EH (cell line): Measurements from ENCODE around the gene OR2H1.
"Not testable (repeated sequence)": the region's sequence is repeated elsewhere in the genome, so short reads cannot be mapped to it uniquely, and the experiment has no call there.

Experiments used
- DNase-seq: peaks from one replicate; pipeline ENCODE4 v3.0.0-alpha.2; 2015; ENCODE audit warnings: low read depth

The OR2H1 gene

GRCh38 chr6:29456971-29457370, at the start of gene OR2H1, which contains the start of gene OR11A1:
Gene OR2H1, plus strand, starts transcription at chr6:29457155. Its CDS starts 4,615 bp downstream, at chr6:29461770.
Gene OR11A1, minus strand, starts transcription at chr6:29457071. Its CDS starts 29,430 bp downstream, at chr6:29427641.
- no peak for DNase-seq

- no peak for DNase-seq
Observed at GRCh38 chr6:29414588-29414987, 42.4 kb upstream of the OR2H1 start, which contains the start of gene OR12D1. Gene OR12D1, plus strand, starts transcription at chr6:29414928.

DNA sequence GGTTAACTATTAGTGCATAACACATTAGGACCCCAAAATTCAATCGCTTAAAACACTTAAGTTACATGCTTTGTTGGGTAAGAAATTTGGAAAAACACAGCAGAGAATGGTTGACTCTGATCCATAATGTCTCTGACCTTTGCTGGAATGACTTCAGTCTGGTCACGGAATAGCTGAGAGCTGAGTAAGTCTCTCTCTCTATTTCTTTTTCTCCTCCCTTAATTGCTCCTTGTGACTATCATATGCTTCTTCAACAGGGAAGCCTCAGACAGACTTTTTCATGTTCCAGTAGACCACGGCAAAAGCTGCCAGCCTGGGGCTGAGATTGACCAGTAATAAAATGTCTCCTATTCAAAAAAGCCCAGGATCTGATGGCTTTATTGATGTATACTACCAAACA, 37.4 kb upstream of the OR2H1 start:
- DNase-seq, result no peak

GRCh38 chr6:29424168-29424567, 32.8 kb upstream of the OR2H1 start:
- no peak for DNase-seq

DNA sequence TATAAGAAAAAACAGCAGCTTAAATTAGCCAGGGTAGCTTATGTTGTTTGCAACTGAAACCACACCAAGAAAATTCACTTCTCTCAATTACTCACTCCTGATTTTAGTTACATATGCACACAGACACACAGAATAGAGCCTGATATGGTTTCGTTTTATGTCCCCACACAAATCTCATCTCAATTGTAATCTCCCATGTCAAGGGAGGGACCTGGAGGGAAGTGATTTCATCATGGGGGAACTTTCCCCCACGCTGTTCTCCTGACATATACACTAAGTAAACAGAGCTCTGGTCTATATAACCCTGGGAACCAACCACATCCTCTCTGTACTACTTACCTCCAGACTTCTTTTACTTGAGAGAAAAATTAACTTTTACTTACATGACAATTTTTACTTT, 32.4 kb upstream of the OR2H1 start:
- DNase-seq, result no peak

- DNase-seq, result no peak
Observed at GRCh38 chr6:29425075-29425474, 31.9 kb upstream of the OR2H1 start.

GRCh38 chr6:29426654-29427053, 30.3 kb upstream of the OR2H1 start:
- DNase-seq, result no peak

- not testable (repeated sequence) for DNase-seq
Observed at GRCh38 chr6:29436730-29437129, 20.2 kb upstream of the OR2H1 start.

- DNase-seq, result no peak
Observed at GRCh38 chr6:29439006-29439405, 17.9 kb upstream of the OR2H1 start, which contains the start of gene OR10C1. Gene OR10C1, plus strand, starts transcription at chr6:29439306. Its CDS starts 710 bp downstream, at chr6:29440016.

GRCh38 chr6:29442719-29443118, 14.2 kb upstream of the OR2H1 start:
- DNase-seq, result no peak

GRCh38 chr6:29444031-29444430, 12.9 kb upstream of the OR2H1 start:
- not testable (repeated sequence) for DNase-seq

GRCh38 chr6:29447670-29448069, 9.3 kb upstream of the OR2H1 start:
- no peak for DNase-seq

DNA sequence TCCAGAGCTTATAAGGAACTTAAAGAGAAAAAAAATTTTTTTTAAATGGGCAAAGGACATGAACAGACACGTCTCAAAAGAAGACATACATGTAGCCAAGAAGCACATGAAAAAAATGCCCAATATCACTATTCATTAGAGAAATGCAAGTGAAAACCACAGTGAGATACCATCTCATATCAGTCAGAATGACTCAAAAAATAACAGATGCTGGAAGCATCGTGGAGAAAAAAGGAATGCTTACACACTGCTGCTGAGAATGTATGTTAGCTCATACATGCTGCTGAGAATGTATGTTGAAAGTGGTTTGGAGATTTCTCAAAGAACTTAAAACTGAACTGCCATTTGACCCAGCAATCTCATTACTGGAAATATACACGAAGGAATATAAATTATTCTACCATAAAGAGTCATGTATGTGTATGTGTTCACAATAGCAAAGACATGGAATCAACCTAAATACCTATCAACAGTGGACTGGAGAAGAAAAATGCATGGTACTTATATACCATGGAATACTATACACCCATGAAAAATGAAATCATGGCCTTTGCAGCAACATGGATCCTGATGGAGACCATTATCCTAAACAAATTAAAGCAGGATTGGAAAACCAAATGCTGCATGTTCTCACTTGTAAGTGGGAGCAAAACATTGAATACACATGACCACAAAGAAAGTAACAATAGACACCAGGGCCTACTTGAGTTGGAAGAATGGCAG, 5.3 kb upstream of the OR2H1 start:
- peak; percentile 3 for DNase-seq

DNA sequence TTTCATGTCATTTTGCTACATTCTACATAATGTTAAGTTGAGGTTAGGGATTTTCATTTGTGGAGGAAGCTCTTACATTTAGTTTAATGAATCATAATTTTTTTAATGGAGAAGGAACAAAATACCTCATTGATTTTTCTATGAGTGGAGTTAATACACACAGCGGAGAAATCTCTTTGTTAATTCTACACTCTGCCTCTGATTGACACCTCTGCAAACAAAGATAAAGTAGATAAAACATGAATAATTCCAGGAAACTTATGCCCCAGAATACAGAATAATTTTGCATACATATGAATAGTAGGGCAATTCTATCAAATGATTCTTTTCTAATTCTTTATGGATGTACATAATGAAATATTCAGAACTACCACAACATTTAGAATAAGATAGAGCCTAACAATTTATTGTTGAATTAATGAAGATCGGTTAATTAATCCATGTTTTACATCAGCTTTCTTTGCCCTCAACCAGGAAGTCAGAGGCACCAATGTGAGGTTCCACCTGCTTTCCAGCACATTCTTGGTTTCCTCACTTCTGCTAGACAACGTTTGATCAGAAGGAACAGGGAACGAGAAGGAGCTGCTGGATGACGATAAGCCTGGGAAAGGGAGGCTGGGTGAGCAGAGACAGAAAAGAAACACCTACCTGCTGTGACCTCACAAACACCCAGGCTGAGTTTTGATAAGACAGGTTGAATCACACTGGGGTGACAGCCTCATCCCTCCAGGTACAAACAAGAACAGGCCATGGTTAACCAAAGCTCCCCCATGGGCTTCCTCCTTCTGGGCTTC, 4.3 kb downstream of the OR2H1 start:
- DNase-seq, result no peak

DNA sequence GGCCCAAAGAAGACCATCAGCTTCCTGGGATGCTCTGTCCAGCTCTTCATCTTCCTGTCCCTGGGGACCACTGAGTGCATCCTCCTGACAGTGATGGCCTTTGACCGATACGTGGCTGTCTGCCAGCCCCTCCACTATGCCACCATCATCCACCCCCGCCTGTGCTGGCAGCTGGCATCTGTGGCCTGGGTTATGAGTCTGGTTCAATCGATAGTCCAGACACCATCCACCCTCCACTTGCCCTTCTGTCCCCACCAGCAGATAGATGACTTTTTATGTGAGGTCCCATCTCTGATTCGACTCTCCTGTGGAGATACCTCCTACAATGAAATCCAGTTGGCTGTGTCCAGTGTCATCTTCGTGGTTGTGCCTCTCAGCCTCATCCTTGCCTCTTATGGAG, 5.1 kb downstream of the OR2H1 start:
- no peak for DNase-seq

DNA sequence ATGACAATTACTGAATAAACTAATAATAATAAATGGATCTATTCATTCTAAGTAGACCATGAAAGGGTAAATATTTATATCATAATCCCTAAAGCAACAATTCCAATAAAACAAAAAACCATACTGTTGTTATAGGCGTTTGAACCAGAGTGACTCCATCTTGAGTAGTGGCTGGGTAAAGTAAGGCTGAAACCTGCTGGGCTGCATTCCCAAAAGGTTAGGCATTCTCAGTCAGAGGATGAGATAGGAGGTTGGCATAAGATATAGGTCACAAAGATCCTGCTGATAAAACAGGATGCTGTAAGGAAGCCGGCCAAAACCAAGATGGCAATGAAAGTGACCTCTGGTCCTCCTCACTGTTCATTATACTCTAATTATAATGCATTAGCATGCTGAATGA, 8.3 kb downstream of the OR2H1 start:
- no peak for DNase-seq

- no peak for DNase-seq
Observed at GRCh38 chr6:29465801-29466200, 8.8 kb downstream of the OR2H1 start.

GRCh38 chr6:29466241-29466640, 9.3 kb downstream of the OR2H1 start:
- no peak for DNase-seq

DNA sequence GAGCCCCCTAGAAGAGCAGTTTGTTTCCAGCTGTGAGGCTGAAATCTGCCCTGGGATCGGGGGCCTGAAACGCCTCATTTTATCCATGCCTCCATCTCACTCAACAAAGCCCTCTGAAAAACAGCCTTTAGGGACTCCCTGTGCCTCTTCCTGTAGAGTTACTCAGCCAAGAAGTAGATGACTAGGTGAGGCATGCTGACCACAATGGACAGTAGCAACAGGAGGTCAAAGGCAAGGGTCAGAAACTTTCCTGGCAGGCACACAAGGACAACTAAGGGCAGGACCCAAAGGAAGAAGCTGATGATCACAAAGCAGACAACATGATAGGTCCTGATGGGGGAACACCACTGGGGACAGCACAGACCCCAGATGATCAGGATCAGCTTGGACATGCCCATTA, 18.0 kb downstream of the OR2H1 start:
- DNase-seq, result no peak

DNA sequence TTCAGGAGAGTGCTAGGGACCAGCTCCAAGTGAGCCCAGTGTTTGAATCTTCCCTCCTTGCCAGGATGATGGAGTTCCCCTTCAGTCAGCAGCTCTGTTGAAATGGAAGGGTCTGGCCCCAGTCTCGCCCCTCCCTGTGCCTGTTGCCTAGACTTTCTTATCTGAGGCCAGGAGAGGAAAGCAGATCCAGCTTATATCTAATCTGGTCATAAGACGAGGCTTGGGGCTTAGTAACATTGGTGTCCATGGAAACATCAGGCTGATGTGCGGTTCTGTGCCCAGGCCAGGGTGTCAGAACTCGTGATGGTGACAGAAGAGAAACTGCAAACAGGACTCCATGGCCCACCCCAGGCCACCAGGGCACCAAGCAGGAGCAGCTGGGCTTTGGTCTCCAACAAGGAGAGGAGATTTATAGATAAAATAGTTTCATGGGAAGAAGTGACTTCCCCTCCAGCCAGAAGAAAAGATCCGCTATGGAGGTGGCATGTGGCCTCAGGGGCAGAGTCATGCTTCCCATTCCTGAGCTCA, 21.0 kb downstream of the OR2H1 start:
- no peak for DNase-seq

DNA sequence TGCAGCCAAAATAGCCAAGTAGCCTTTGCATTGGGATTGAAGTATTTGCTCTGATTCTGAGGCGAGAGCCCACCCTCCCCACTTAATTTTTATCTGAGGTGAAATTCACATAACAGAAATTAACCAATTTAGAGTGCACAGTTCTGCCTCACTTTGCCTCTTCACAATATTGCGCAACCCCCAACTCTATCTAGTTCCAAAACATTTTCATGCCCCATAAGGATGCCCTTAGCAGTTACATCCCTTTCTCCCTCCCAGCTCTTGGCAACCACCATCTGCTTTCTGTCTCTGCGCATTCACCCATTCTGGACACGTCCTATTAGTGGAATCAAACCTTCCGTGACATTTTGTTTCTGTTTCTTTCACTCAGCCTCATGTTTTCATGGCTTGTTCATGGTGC, 21.8 kb downstream of the OR2H1 start:
- DNase-seq, result no peak

DNA sequence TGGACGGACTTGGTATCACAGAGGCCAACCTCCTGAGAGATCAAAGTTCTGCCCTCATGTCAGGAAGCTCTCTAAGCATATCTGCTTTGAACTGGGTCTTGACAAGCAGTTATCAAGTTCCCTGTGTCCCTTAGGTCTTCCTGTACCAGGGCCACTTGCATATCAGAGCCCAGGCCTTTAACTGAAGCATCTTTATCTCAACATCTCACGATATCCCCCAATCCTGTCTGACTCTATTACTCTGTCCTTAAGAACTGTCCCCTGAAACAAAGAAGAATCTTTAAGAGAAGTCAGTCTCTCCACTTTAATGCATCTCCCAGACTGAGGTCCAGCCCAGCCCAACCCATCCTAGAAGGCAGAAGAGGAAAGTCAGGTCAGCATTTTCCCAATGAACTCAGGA, 22.6 kb downstream of the OR2H1 start:
- no peak for DNase-seq

GRCh38 chr6:29483186-29483585, 26.2 kb downstream of the OR2H1 start:
- DNase-seq, result no peak
